B cell (primary cell): Measurements from ENCODE around the gene ABCB6. TPM values are rescaled to one million over a fixed set of nuclear protein-coding genes. Genes with fewer than 3 reads are reported as not detected.
A peak's percentile ranks its signal among the peaks of the same experiment; 100 is the strongest.

Experiments
- ATAC-seq: fragments of 200-7000 bp; cut with Tn5 transposase; one replicate; pipeline ENCODE4 v1.10.0; 2021; ENCODE audit warnings: low read depth, mild to moderate bottlenecking, moderate number of reproducible peaks, moderate library complexity
- CTCF ChIA-PET: fragments of 350-600 bp; sonication (Branson Sonifier 250); formaldehyde crosslinking; loops from one replicate; lab custom pipeline; 2021; ENCODE audit warnings: antibody characterized with exemption, inconsistent platforms; lab: Charles Lee
- POLR2A ChIA-PET: fragments of 350-600 bp; sonication (Branson Sonifier 250); formaldehyde crosslinking; loops from one replicate; lab custom pipeline; 2021; ENCODE audit warnings: antibody characterized with exemption; lab: Charles Lee
- DNase-seq: peaks from one replicate; pipeline ENCODE4 v3.0.0; 2013
- H2AFZ ChIP-seq: 2 replicates; pipeline ENCODE4 v1.6.1; 2012; ENCODE audit warnings: mild to moderate bottlenecking, low read depth, low read length; ENCODE audit not compliant: insufficient read depth, poor library complexity, severe bottlenecking
- H3K27ac ChIP-seq, 2 donors: 1 replicate in 1 of 2; 2 replicates in 1 of 2; pipeline ENCODE4 v1.5.1; 2012 to 2013; ENCODE audit warnings: low read length in 2 of 2, mild to moderate bottlenecking in 2 of 2, moderate library complexity in 1 of 2
- H3K27me3 ChIP-seq, 4 experiments: fragments of 200-600 bp in 1 of 4; sonication (generic) in 1 of 4; replicated peaks in 1 of 4; 1 replicate in 2 of 4; 2 replicates in 2 of 4; pipeline versions ENCODE4 v1.6.1 to v1.7.0; 2013 to 2016; ENCODE audit warnings: low read length in 3 of 4, mild to moderate bottlenecking in 2 of 4, mixed read lengths in 1 of 4, moderate library complexity in 1 of 4; ENCODE audit not compliant: insufficient read depth in 4 of 4, control insufficient read depth in 3 of 4; ENCODE audit errors: control extremely low read depth in 1 of 4
- H3K36me3 ChIP-seq, 2 experiments: replicated peaks in 1 of 2; 1 replicate in 1 of 2; 2 replicates in 1 of 2; pipeline versions ENCODE4 v1.6.1 to v1.7.1; 2013; ENCODE audit warnings: low read length in 1 of 2; ENCODE audit not compliant: insufficient read depth in 2 of 2, control insufficient read depth in 1 of 2; ENCODE audit errors: control extremely low read depth in 1 of 2, extremely low read depth in 1 of 2
- H3K4me1 ChIP-seq, 2 donors: fragments of 200-600 bp in 1 of 2; sonication (generic) in 1 of 2; 1 replicate in 1 of 2; 2 replicates in 1 of 2; pipeline versions ENCODE4 v1.5.1 to v1.6.1; 2013 to 2017; ENCODE audit warnings: low read length in 2 of 2; ENCODE audit not compliant: control insufficient read depth in 2 of 2, insufficient read depth in 2 of 2
- H3K4me2 ChIP-seq: replicated peaks from 2 replicates; pipeline ENCODE3; 2012; ENCODE audit warnings: mild to moderate bottlenecking, low read depth, low read length; ENCODE audit not compliant: poor library complexity, severe bottlenecking
- H3K4me3 ChIP-seq, 5 experiments: fragments of 200-600 bp in 1 of 5; sonication (generic) in 1 of 5; 1 replicate in 3 of 5; 2 replicates in 2 of 5; pipeline versions ENCODE4 v1.5.1 to v1.7.0; 2011 to 2016; ENCODE audit warnings: low read length in 4 of 5, mild to moderate bottlenecking in 4 of 5, low read depth in 2 of 5, control low read depth in 1 of 5, moderate library complexity in 1 of 5; ENCODE audit not compliant: insufficient read depth in 1 of 5; ENCODE audit errors: control extremely low read depth in 1 of 5, extremely low read depth in 1 of 5
- H3K79me2 ChIP-seq: fragments of 200-600 bp; sonication (generic); one replicate; pipeline ENCODE4 v1.6.0; 2016; ENCODE audit warnings: low read length; ENCODE audit not compliant: control insufficient read depth, insufficient read depth
- H3K9ac ChIP-seq: fragments of 200-600 bp; sonication (generic); 2 replicates; pipeline ENCODE4 v1.6.1; 2017; ENCODE audit warnings: mild to moderate bottlenecking, low read length, moderate library complexity
- H3K9me3 ChIP-seq, 3 donors: one replicate each; pipeline versions ENCODE4 v1.6.1 to v1.7.1; 2013; ENCODE audit warnings: low read length in 2 of 3; ENCODE audit not compliant: control insufficient read depth in 2 of 3, insufficient read depth in 1 of 3; ENCODE audit errors: control extremely low read depth in 1 of 3
- H4K20me1 ChIP-seq: 2 replicates; pipeline ENCODE4 v1.6.0; 2012; ENCODE audit warnings: mild to moderate bottlenecking, low read length; ENCODE audit not compliant: insufficient read depth, control insufficient read depth, poor library complexity, severe bottlenecking
- H3K27ac Mint-ChIP-seq: one replicate; pipeline ENCODE4 v1.8.0; 2021; ENCODE audit warnings: mixed read lengths
- H3K27me3 Mint-ChIP-seq: one replicate; pipeline ENCODE4 v1.8.0; 2021; ENCODE audit warnings: mixed read lengths
- H3K4me1 Mint-ChIP-seq: one replicate; pipeline ENCODE4 v1.8.0; 2021; ENCODE audit warnings: mixed read lengths
- H3K4me3 Mint-ChIP-seq: one replicate; pipeline ENCODE4 v1.8.0; 2021; ENCODE audit warnings: mixed read lengths
- H3K9me3 Mint-ChIP-seq: one replicate; pipeline ENCODE4 v1.8.0; 2022; ENCODE audit warnings: mixed read lengths; ENCODE audit not compliant: insufficient read depth
- EZH2 ChIP-seq: IDR thresholded peaks from 2 replicates; pipeline ENCODE4 v1.6.1; 2012; ENCODE audit warnings: borderline replicate concordance, low read depth, mild to moderate bottlenecking, moderate library complexity, low read length; ENCODE audit not compliant: insufficient read depth, poor library complexity, severe bottlenecking
- WGBS: methylation state at CpG from one replicate; pipeline ENCODE4 v1.1.5; 2013; ENCODE audit warnings: missing lambda C conversion rate; ENCODE audit not compliant: insufficient coverage; 5-methylcytosine and 5-hydroxymethylcytosine counted together
- intact Hi-C: fragments of 100-400 bp; cut with micrococcal nuclease; formaldehyde crosslinking; loops from one replicate; pipeline ENCODE4 v1.10.0; 2022
- polyA plus RNA-seq: library from polyadenylated mRNA; depleted of rRNA; stranded (reverse); fragments of >200 nt; gene quantifications from 2 replicates; pipeline ENCODE4 v1.2.3, GENCODE V29; 2012
- total RNA-seq, 2 donors: library from RNA; stranded (reverse); fragments of 120-200 nt in 1 of 2; gene quantifications; 1 replicate in 1 of 2; 2 replicates in 1 of 2; pipeline versions ENCODE4 v1.2.3 to v1.2.4, GENCODE V29; 2013 to 2022
- TF ChIP-seq, protein P1 (sequence below): fragments of 200-600 bp; IDR thresholded peaks from one replicate; pipeline ENCODE4 v1.8.0; 2022; ENCODE audit warnings: antibody characterized with exemption, mild to moderate bottlenecking

Gene ABCB6
- total and polyA plus RNA-seq, 2 donors (not counting 1 experiment from before 2014, with no cell fraction given) = 10.5 to 15.3 TPM

DNA sequence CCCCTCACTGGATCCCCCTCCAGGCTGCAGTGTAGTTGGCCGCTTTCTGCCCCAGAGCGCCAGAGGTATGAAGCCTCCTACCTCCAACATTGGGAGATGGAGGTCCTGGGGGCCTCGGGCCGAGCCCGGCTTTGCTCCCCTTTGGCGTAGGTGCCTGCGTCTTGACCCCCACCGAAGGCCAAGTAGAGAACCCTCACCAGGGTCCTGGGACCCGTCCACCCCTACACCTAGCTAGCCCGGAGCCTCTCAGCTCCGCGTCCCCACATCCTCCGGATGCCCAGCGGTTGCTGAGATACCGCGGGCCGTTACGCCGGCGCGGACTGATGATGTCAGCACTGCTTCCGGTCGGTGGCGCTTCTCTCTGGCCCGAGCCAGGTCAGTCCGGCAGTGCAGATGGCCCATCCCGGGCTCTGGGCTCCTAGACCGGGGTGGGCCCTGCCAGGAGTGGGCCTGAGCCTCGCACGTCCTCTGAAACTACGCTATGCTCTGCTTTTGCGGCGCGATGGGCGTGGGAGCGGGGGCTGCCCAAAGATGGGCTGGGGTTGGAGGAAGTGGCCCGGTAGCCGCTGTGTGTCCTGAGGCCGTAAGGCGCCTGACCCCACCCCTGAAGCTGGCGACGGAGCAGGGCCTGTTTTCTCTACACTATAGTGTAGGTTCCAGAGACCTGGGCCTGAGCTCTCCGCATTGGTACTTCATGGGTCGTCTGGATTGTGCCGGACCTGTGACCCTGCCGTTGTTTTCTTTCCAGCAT, 26.6 kb upstream of the ABCB6 start, which contains the start of the genes GLB1L and STK16:
Gene GLB1L, minus strand, starts transcription at position 297 of the 751 bp plus-strand sequence. CDS start 1,871 bp downstream, outside the sequence.
Gene STK16, plus strand, starts transcription at position 332 of the 751 bp plus-strand sequence. CDS start 521 bp downstream, outside the sequence.
- POLR2A ChIA-PET = interaction anchor here (0.7 to 2.7 kb wide), 9 partner anchors 9 to 142 kb away, joined by 3 to 49 read pairs (median 9); partner anchors contain the start of genes ABCB6, ANKZF1, ATG9A and CNPPD1
- peak within 1 kb of the TSS; percentile 96 for H3K9ac ChIP-seq
- no peaks in the 10 kb centered on the region for H4K20me1 ChIP-seq
- WGBS = 2% methylated on average over 46 of the region's 46 CpGs
- peak within 1 kb of the TSS; percentile 96 for H3K27ac Mint-ChIP-seq
- intact Hi-C loops = loop anchor here (1.0 to 2.0 kb wide), 6 partner anchors 8 to 85 kb away; partner anchors contain the start of genes ANKZF1, ATG9A, CNPPD1 and DNAJB2
- peaks cover 62% of the 10 kb centered on the region for H3K4me1 Mint-ChIP-seq
- peaks cover 52 to 58% of the 10 kb centered on the region in 2 donors for H3K4me1 ChIP-seq
- peak within 1 kb of the TSS; percentile 93 for H3K4me2 ChIP-seq
- DNase-seq (peak; percentile 93), ATAC-seq (peak; percentile 67)
- no peaks in the 10 kb centered on the region for H3K9me3 ChIP-seq
- peak within 1 kb of the TSS; percentile 96 for H2AFZ ChIP-seq
- peak within 1 kb of the TSS; percentile 92 for H3K4me3 Mint-ChIP-seq
- peak within 1 kb of the TSS; percentile 87 to 92 for H3K27ac ChIP-seq
- CTCF ChIA-PET = interaction anchor here (0.7 to 3.0 kb wide), 16 partner anchors 9 to 143 kb away, joined by 3 to 25 read pairs (median 4); partner anchors contain the start of genes ANKZF1, ATG9A, DNAJB2 and TUBA4A
- TF ChIP-seq, protein P1, sequence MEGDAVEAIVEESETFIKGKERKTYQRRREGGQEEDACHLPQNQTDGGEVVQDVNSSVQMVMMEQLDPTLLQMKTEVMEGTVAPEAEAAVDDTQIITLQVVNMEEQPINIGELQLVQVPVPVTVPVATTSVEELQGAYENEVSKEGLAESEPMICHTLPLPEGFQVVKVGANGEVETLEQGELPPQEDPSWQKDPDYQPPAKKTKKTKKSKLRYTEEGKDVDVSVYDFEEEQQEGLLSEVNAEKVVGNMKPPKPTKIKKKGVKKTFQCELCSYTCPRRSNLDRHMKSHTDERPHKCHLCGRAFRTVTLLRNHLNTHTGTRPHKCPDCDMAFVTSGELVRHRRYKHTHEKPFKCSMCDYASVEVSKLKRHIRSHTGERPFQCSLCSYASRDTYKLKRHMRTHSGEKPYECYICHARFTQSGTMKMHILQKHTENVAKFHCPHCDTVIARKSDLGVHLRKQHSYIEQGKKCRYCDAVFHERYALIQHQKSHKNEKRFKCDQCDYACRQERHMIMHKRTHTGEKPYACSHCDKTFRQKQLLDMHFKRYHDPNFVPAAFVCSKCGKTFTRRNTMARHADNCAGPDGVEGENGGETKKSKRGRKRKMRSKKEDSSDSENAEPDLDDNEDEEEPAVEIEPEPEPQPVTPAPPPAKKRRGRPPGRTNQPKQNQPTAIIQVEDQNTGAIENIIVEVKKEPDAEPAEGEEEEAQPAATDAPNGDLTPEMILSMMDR = no peak
- TF ChIP-seq EZH2 = no peak
- peaks cover 51% of the 10 kb centered on the region for H3K79me2 ChIP-seq
- no peaks in the 10 kb centered on the region for H3K27me3 ChIP-seq
- no peaks in the 10 kb centered on the region for H3K9me3 Mint-ChIP-seq
- no peaks in the 10 kb centered on the region for H3K27me3 Mint-ChIP-seq
- peak within 1 kb of the TSS; percentile 50 to 98 (median 94) for H3K4me3 ChIP-seq
- peaks cover 0 to 21% of the 10 kb centered on the region in 2 experiments for H3K36me3 ChIP-seq
